MG63 (cell line): ENCODE data around the gene EFEMP2. TPM values are rescaled to one million over a fixed set of nuclear protein-coding genes. Genes with fewer than 3 reads are reported as not detected.

Experiments
- DNase-seq: peaks from one replicate; pipeline ENCODE4 v3.0.0-alpha.2; 2020
- H3K27me3 ChIP-seq: fragments of 250-450 bp; sonication (Bioruptor Pico); 2 replicates; pipeline ENCODE4 v1.5.1; 2020; ENCODE audit warnings: mild to moderate bottlenecking, moderate library complexity
- H3K36me3 ChIP-seq: fragments of 250-450 bp; sonication (Bioruptor Pico); 2 replicates; pipeline ENCODE4 v1.5.1; 2020; ENCODE audit warnings: mild to moderate bottlenecking, moderate library complexity
- H3K4me3 ChIP-seq: fragments of 250-450 bp; sonication (Bioruptor Pico); 2 replicates; pipeline ENCODE4 v1.5.1; 2020; ENCODE audit warnings: mild to moderate bottlenecking, moderate library complexity
- H3K9me3 ChIP-seq: fragments of 250-450 bp; sonication (Bioruptor Pico); 2 replicates; pipeline ENCODE4 v1.5.1; 2020; ENCODE audit warnings: mild to moderate bottlenecking, moderate library complexity
- total RNA-seq: library from RNA; depleted of rRNA; stranded (reverse); fragments of >200 nt; shearing (Covaris generic); gene quantifications from 2 replicates; pipeline ENCODE4 v1.2.3, GENCODE V29; 2014; ENCODE audit warnings: low replicate concordance

EFEMP2 gene
- total RNA-seq, 1 experiment from 2014 or later: 43.2 TPM

GRCh38 chr11:65880027-65880426 lies 7.4 kb upstream of the EFEMP2 start:
- no peak overlapping the region for H3K4me3 ChIP-seq
- H3K36me3 ChIP-seq: peaks cover 22% of the 10 kb centered on the region
- no peaks in the 10 kb centered on the region for H3K9me3 ChIP-seq
- DNase-seq: no peak
- H3K27me3 ChIP-seq: no peaks in the 10 kb centered on the region

DNA sequence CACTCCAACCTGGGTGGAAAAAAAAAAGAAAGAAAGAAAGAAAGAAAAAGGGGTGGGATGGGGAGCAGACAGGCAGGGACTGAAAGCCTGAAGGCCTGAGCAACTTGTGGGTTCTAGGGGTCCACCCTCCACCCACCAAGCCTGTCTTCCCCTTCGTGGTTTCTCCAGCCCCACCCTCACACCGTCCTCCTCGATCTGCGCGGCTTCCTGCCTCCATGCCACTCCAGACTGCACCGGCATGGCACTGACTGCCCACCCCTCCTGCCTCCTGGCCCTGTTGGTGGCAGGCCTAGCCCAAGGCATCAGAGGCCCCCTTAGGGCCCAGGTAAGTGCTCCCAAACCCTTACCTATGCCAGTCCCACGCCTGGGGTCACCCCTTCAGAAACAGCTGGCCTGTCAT lies 7.0 kb upstream of the EFEMP2 start, which contains the start of gene CTSW:
TSS of gene CTSW (plus strand) at position 221 of the 400 bp plus-strand sequence. CDS start at position 239, 18 bp downstream.
- H3K9me3 ChIP-seq: no peaks in the 10 kb centered on the region
- no peak for DNase-seq
- no peaks in the 10 kb centered on the region for H3K27me3 ChIP-seq
- H3K36me3 ChIP-seq: peaks cover 18% of the 10 kb centered on the region
- no peak within 1 kb of the TSS for H3K4me3 ChIP-seq

DNA sequence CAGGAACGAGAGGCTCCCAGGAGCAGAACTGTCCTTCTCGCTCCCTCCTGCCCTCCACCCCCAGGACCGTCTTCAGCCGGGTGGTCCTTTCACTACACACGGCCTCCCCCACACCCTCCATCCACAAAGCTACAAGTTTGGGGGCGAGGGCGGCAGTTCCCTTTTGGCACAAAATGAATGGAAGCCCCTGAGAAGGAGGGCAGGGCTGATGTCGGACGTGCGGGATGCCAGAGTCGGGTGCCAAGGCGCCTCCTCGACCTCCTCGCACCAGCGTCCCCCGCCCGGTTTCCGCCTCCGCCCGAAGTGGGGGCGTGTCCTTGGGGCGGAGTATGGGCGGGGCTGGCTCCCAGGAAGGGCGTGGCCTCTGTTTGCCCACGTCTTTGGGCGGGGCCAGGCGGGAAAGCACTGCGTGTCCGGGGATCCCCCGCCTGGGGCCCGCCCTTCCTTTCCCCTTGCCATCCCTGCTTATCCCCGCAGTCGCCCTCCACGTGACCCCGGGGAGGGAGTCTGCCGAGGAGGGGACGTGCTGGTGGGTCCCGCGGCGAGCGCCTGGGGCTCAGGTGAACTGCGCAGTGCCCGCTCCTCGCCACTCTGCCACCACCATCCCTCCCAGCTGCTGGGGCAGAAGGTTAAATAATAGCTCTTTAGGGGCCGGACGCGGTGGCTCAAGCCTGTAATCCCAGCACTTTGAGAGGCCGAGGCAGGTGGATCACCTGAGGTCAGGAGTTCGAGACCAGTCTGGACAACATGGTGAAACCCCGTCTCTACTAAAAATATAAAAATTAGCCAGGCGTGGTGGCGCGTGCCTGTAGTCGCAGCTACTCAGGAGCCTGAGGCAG lies 937 bp upstream of the EFEMP2 start:
- no peaks in the 10 kb centered on the region for H3K9me3 ChIP-seq

GRCh38 chr11:65871811-65872548 lies 620 bp downstream of the EFEMP2 start:
- H3K9me3 ChIP-seq: no peaks in the 10 kb centered on the region
- H3K4me3 ChIP-seq: peak overlapping the region; percentile 74
- peak; percentile 45 for DNase-seq
- peaks cover 44% of the 10 kb centered on the region for H3K36me3 ChIP-seq
- no peaks in the 10 kb centered on the region for H3K27me3 ChIP-seq

More for the DNA sequence above, 937 bp upstream of the EFEMP2 start:
- no peaks in the 10 kb centered on the region for H3K27me3 ChIP-seq
- peak overlapping the region; percentile 74 for H3K4me3 ChIP-seq
- peaks cover 30% of the 10 kb centered on the region for H3K36me3 ChIP-seq
- DNase-seq: peak; percentile 88

DNA sequence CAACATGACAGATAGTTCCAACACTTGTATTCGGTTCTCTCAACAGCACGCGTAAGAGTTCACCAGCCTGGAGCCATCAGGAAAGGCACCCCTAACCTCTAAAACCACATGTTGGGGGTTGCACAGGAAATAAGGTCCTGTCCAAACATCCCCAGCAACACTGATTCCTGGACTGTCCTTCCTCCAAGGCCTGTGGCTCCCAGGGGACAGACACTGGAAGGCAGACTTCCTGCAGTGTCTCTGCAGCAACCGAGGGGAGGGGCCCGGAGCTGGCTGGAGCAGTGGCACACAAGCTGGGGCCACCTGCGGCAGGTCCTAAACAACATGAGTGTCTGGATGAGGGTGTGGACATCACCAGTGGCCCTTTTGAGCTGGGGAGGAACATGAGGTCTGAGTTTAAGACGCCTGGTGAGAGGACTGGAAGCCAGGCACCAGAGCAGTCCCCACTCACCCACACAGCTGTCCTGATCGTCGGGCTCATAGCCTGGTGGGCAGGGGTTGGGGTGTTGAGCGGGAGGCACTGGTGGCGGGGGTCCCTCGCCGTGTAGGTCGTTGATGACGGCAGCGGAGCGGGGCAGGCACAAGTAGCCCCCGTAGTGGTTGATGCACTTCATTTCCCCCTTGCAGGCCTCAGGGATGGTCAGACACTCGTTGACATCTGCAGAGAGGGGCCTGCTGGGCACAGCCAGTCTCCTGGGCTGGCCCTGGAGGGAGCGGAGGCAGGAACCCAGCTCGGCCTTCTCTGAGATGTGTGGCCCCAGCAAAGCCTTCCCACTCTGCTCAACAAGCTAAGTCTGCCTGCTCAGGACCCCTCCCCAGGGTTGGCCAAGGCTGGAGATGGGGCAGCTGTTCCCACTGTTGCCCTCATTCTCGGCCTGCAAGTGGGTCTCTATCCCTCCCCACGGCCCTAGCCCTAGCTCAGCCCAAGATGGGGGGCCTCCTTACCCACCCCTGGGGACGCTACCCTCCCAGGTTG lies 1.6 kb downstream of the EFEMP2 start:
- Histone ChIP-seq H3K4me3 (peak overlapping the region; percentile 74), H3K9me3 (no peaks in the 10 kb centered on the region), H3K36me3 (peaks cover 54% of the 10 kb centered on the region), H3K27me3 (no peaks in the 10 kb centered on the region)
- no peak for DNase-seq

GRCh38 chr11:65870307-65870658 lies 2.3 kb downstream of the EFEMP2 start:
- H3K36me3 ChIP-seq: peaks cover 61% of the 10 kb centered on the region
- no peak for DNase-seq
- H3K27me3 ChIP-seq: no peaks in the 10 kb centered on the region
- H3K4me3 ChIP-seq: no peak overlapping the region
- no peaks in the 10 kb centered on the region for H3K9me3 ChIP-seq

DNA sequence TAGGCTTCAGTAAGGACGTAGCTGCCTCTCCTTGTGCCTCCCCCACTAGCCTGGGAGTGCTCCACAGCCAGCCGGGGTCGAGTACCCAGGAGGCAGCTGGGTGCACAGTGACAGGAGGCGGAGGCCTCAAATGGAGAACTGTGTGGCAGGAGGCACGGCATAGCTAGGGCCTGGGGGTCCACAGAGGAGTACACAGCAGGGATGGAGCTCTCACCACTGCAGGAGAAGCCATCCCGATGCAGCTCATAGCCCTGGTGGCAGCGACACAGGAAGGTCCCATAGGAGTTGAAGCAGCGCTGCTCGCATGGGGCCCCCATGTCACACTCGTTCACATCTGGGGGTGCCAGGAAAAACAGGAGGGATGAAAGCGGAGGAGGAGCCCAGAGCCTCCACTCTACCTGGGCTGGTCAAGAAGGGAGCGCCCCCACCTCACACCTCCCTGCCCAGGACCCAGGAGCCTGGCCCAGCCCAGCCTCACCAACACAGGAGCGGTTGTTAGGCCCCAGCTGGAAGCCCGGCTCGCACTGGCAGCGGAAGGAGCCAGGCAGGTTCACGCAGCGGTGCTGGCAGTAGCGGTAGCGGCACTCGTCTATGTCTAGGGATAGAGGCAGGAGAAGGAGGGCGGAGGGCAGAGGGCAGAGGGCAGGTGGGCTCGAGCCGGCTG lies 2.8 kb downstream of the EFEMP2 start:
- Histone ChIP-seq H3K27me3 (no peaks in the 10 kb centered on the region), H3K9me3 (no peaks in the 10 kb centered on the region), H3K36me3 (peaks cover 66% of the 10 kb centered on the region), H3K4me3 (no peak overlapping the region)
- DNase-seq: no peak

- no peaks in the 10 kb centered on the region for H3K9me3 ChIP-seq
- H3K36me3 ChIP-seq: peaks cover 74% of the 10 kb centered on the region
- DNase-seq: no peak
- no peak overlapping the region for H3K4me3 ChIP-seq
- no peaks in the 10 kb centered on the region for H3K27me3 ChIP-seq
These were observed 3.7 kb downstream of the EFEMP2 start for GRCh38 chr11:65868907-65869306.

DNA sequence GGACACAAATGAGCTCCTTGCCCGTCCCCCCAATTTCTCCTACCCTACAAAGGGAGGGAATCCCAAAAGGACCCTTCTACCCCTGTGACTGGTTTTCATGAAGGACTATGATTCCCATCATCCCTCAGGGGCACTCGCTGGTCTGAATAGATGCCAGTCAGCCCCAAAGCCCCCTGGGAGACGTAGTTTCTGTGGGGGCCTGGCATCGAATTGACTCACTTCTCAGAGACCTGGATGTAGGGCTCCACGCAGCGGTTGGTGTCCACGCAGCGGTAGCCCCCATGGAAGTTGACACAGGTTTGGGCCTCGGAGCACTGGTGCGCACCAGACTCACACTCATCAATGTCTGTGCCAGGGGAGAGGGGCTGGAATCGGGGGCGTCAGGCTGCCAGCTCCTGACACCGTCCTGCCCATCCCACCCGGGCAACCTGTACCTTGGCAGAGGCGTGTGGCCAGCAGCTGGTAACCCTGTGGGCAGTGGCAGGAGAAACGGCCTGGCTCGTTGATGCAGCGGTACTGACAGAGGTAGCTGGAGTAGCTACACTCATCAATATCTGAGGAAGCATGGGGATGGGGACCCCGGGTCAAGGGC lies 4.4 kb downstream of the EFEMP2 start:
- H3K9me3 ChIP-seq: no peaks in the 10 kb centered on the region
- no peak overlapping the region for H3K4me3 ChIP-seq
- H3K27me3 ChIP-seq: no peaks in the 10 kb centered on the region
- DNase-seq: no peak
- peaks cover 82% of the 10 kb centered on the region for H3K36me3 ChIP-seq

- no peaks in the 10 kb centered on the region for H3K27me3 ChIP-seq
- H3K36me3 ChIP-seq: peaks cover 89% of the 10 kb centered on the region
- DNase-seq: no peak
These were observed 5.1 kb downstream of the EFEMP2 start for GRCh38 chr11:65867284-65868071.

GRCh38 chr11:65866509-65867283 lies 5.9 kb downstream of the EFEMP2 start:
- no peaks in the 10 kb centered on the region for H3K27me3 ChIP-seq
- DNase-seq: no peak
- H3K9me3 ChIP-seq: no peaks in the 10 kb centered on the region
- no peak overlapping the region for H3K4me3 ChIP-seq
- H3K36me3 ChIP-seq: peaks cover 93% of the 10 kb centered on the region

More at GRCh38 chr11:65867284-65868071, 5.1 kb downstream of the EFEMP2 start:
- Histone ChIP-seq H3K9me3 (no peaks in the 10 kb centered on the region), H3K4me3 (no peak overlapping the region)

GRCh38 chr11:65865550-65866172 lies 6.9 kb downstream of the EFEMP2 start:
- H3K27me3 ChIP-seq: no peaks in the 10 kb centered on the region
- no peaks in the 10 kb centered on the region for H3K9me3 ChIP-seq
- H3K36me3 ChIP-seq: peaks cover 88% of the 10 kb centered on the region
- no peak overlapping the region for H3K4me3 ChIP-seq
- no peak for DNase-seq

DNA sequence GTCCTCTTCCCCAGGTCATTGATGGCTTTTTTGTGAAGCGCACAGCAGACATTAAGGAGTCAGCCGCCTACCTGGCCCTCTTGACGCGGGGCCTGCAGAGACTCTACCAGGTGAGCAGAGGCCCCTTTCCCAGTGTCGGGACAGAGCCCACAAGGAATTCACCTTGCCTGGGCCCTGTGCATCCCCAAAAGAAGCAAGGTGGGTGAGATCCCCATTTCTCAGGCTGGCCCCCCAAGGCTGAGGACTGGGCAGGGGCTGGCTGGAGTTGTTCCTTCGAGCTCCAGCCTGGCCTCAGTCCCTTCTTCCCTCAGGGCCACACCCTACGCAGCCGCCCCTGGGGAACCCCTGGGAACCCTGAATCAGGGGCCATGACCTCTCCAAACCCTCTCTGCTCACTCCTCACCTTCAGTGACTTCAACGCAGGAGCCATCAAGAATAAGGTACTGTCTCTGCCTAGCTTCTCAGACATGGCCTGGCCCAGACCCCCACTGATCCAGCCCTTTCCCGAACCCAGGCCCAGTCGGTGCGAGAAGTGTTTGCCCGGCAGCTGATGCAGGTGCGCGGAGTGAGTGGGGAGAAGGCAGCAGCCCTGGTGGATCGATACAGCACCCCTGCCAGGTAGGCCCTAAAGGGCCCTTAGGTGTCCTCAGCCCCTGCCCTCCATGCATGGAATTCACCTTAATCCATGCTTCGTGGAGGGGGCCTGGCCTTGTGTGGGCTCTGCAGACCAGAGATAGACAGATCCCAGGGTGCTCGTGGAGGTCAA lies 7.7 kb downstream of the EFEMP2 start:
- Histone ChIP-seq H3K4me3 (no peak overlapping the region), H3K36me3 (peaks cover 83% of the 10 kb centered on the region), H3K9me3 (no peaks in the 10 kb centered on the region), H3K27me3 (no peaks in the 10 kb centered on the region)
- DNase-seq: no peak
